Coronary artery (tissue), 2 donors: Measurements from ENCODE around the gene VAT1L.
A peak's percentile ranks its signal among the peaks of the same experiment; 100 is the strongest.

Source experiments
- DNase-seq: peaks from one replicate; pipeline ENCODE4 v3.0.0-alpha.2; 2017; ENCODE audit warnings: low spot score
- H3K27ac ChIP-seq, 2 donors: fragments of 200-600 bp; sonication (generic); one replicate each; pipeline ENCODE4 v1.5.1; 2016 to 2019
- H3K4me3 ChIP-seq: fragments of 200-600 bp; sonication (generic); 2 replicates; pipeline ENCODE4 v1.5.1; 2016; ENCODE audit warnings: mild to moderate bottlenecking, moderate library complexity
- TF ChIP-seq, protein P1 (sequence below): fragments of 200-600 bp; sonication (generic); IDR thresholded peaks from one replicate; pipeline ENCODE4 v1.5.1; 2019; ENCODE audit warnings: antibody characterized with exemption

The VAT1L gene

DNA sequence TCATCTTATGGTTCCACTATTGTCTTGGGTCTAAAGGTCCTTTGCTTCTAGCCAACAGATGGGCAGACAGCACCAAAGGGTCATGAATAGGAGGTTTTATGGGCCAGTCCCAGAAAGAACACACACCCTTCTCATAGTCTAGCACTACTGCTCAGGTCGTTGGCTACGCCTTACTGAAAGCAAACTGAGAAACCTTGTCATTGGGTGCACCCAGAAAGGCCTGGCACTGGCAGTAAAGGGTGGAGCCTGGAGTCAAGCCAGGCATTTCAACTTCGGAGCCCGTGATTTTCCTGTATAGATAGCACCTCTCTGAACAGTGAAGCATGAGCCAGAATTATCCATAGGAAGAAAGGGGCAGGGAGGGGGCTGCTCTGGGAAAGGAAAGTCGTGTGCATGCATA lies 74.9 kb downstream of the VAT1L start:
- Histone ChIP-seq H3K4me3 (no peak overlapping the region), H3K27ac (no peak overlapping the region)
- TF ChIP-seq, protein P1, sequence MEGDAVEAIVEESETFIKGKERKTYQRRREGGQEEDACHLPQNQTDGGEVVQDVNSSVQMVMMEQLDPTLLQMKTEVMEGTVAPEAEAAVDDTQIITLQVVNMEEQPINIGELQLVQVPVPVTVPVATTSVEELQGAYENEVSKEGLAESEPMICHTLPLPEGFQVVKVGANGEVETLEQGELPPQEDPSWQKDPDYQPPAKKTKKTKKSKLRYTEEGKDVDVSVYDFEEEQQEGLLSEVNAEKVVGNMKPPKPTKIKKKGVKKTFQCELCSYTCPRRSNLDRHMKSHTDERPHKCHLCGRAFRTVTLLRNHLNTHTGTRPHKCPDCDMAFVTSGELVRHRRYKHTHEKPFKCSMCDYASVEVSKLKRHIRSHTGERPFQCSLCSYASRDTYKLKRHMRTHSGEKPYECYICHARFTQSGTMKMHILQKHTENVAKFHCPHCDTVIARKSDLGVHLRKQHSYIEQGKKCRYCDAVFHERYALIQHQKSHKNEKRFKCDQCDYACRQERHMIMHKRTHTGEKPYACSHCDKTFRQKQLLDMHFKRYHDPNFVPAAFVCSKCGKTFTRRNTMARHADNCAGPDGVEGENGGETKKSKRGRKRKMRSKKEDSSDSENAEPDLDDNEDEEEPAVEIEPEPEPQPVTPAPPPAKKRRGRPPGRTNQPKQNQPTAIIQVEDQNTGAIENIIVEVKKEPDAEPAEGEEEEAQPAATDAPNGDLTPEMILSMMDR: no peak
- DNase-seq: no peak

DNA sequence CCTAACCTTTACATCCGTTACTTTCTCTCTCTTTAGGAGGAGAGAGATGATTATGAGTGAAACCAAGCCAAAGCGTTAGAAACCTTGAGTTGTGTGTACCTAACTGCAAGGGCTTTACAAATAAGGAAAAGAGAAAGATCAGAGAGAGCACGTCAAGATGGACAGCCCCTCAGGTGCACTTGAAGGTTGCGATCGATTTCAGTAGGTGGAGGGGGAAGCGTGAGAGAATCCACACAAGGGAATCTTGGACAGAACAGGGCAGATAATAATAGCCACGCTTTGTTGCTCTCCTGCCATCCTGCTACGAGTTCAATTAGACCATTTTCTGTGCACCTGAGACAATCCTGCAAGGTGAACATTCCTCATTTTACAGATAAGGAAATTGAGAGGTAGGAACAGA lies 78.4 kb downstream of the VAT1L start:
- H3K27ac ChIP-seq: no peak overlapping the region
- TF ChIP-seq, protein P1: no peak
- H3K4me3 ChIP-seq: no peak overlapping the region
- no peak for DNase-seq

DNA sequence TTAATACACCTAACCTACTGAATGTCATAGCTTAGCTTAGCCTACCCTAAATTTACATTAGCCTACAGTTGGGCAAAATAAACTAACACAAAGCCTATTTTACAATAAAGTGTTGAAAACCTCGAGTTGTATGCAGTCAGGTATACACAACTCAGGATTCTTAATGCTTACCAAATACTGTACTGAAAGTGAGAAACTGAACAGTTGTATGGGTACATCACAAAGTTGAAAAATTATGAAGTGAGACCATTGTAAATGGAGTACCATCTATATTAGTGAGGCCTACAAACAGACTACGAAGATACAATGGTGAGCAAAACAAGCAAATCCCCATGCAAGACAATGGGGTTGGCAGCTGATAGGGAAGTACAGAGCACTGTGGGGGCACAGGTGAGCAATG lies 79.7 kb downstream of the VAT1L start:
- H3K27ac ChIP-seq: no peak overlapping the region
- no peak for DNase-seq
- TF ChIP-seq, protein P1: no peak

DNA sequence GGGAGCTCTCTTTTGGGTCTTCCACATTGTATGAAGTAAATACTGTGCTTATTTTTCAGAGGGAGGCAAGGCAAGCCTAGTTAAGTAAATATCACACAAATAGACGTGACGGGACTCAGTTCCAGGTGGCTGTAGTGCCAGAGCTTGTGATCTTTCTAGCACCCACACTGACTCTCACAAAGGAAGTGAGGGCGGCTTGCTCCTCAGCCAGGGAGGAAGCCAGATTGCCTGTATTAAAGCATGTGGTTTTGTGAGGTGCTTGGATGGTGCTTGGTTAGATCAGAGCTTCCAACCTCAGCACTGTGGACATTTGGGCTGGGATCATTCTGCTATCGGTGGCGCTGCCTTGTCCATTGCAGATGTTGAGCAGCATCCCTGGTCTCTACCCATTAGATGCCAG lies 80.1 kb downstream of the VAT1L start:
- Histone ChIP-seq H3K4me3 (no peak overlapping the region), H3K27ac (no peak overlapping the region)
- DNase-seq: no peak
- TF ChIP-seq, protein P1: no peak

More for the DNA sequence above, 79.7 kb downstream of the VAT1L start:
- H3K4me3 ChIP-seq: no peak overlapping the region

DNA sequence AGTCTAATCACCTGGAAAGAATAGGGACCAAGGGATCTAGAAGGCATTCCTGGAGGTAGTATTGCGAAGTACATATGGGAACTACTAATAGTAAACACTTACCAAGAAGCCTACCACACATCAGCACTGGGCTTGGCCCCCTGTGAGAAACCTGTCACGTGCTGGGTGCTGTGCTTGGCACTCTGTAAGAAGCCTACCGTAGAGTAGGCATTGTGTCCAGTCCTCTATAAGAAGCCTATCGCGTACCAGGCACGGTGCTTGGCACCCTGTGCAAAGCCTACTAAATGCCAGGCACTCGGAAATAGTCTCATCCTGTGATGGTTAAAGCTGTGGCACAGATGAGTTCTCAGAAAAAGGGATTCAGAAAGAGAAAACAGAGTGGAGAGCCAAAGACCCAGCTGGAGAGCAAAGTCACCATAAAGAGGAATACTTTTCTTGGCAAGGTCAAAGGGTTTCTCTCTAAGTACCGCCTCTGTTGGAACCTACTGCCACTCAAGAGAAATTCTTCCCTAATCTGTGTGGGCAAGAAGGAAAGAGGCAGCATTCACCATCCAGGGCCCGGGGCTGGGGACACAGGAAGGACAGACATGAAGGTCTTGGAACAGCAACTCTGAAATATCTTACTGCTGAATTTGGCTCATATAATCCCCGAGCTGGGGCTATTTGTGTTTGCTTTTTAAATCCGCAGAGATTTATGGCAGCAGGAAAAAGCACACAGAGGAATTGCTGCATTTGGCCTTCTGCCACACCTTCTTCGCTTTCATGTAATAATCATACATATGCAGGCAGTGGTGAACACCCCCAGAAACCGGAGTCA lies 81.8 kb downstream of the VAT1L start:
- Histone ChIP-seq H3K27ac (peak overlapping the region; percentile 69 to 78), H3K4me3 (peak overlapping the region; percentile 2)
- DNase-seq: peak; percentile 77
- TF ChIP-seq, protein P1: no peak

DNA sequence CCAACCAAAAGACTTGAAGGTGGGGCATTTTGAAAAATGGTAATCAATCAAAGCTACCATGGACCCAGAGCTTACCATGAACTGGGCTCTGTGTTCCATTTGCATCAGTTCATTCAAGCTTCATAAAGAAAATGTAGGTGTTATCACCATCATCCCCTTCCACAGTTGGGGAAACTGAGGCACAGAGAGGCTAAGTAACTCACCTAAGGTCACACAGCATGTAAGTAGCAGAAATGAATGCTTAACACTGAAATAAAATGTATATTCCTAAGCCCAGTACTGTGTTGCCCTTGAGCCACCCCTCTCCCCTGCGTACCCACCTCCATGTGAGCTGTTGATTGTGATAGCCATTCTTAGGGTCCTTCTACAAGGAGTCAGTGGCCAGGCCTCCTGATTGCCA lies 83.6 kb downstream of the VAT1L start:
- TF ChIP-seq, protein P1: no peak
- no peak for DNase-seq
- Histone ChIP-seq H3K4me3 (no peak overlapping the region), H3K27ac (peak overlapping the region in 1 of 2 donors; percentile 14)

DNA sequence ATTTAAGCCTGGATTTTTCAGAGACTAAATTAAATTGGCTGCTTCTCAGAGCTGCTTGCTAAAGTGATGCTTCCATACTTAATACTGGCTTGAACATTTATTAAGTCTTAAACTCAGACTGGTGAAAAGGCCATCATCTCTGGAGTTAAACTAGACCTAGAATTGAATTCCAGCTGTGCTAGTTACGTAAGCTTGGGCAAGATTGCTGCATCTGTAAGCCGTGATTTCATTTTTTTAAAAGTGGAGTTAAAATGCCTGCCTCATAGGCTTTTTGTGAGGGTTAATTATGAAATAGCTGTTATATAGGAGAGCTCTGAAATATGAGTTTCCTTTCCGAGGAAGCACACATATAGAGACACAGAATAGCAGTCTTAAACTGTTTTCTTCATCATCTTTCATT lies 84.7 kb downstream of the VAT1L start:
- no peak overlapping the region for H3K4me3 ChIP-seq
- TF ChIP-seq, protein P1: no peak

More for the DNA sequence above, 84.7 kb downstream of the VAT1L start:
- no peak overlapping the region for H3K27ac ChIP-seq
- no peak for DNase-seq
